Duodenal mucosa (tissue), 2 donors: ENCODE results near the gene GBP7.
A peak's percentile ranks its signal among the peaks of the same experiment; 100 is the strongest.

Experiments used
- H3K27ac ChIP-seq: one replicate; pipeline ENCODE4 v1.7.0; 2013; ENCODE audit warnings: low read depth, low read length
- H3K27me3 ChIP-seq, 2 donors: one replicate each; pipeline ENCODE4 v1.7.0; 2013; ENCODE audit warnings: low read length in 2 of 2, control low read depth in 1 of 2; ENCODE audit not compliant: insufficient read depth in 2 of 2, control insufficient read depth in 1 of 2
- H3K36me3 ChIP-seq, 2 donors: one replicate each; pipeline ENCODE4 v1.7.0; 2013; ENCODE audit warnings: low read length in 2 of 2, control low read depth in 1 of 2; ENCODE audit not compliant: insufficient read depth in 2 of 2, control insufficient read depth in 1 of 2
- H3K4me1 ChIP-seq, 2 donors: one replicate each; pipeline ENCODE4 v1.7.0; 2013; ENCODE audit warnings: low read length in 2 of 2, control low read depth in 1 of 2; ENCODE audit not compliant: insufficient read depth in 2 of 2, control insufficient read depth in 1 of 2
- H3K4me3 ChIP-seq, 2 donors: one replicate each; pipeline ENCODE4 v1.7.0; 2013; ENCODE audit warnings: low read length in 2 of 2, low read depth in 1 of 2
- H3K9ac ChIP-seq, 2 donors: one replicate each; pipeline ENCODE4 v1.7.0; 2013; ENCODE audit warnings: low read length in 2 of 2, low read depth in 1 of 2
- H3K9me3 ChIP-seq, 2 donors: one replicate each; pipeline ENCODE4 v1.7.0; 2013; ENCODE audit warnings: low read length in 2 of 2, control low read depth in 1 of 2; ENCODE audit not compliant: control insufficient read depth in 1 of 2

Gene GBP7

DNA sequence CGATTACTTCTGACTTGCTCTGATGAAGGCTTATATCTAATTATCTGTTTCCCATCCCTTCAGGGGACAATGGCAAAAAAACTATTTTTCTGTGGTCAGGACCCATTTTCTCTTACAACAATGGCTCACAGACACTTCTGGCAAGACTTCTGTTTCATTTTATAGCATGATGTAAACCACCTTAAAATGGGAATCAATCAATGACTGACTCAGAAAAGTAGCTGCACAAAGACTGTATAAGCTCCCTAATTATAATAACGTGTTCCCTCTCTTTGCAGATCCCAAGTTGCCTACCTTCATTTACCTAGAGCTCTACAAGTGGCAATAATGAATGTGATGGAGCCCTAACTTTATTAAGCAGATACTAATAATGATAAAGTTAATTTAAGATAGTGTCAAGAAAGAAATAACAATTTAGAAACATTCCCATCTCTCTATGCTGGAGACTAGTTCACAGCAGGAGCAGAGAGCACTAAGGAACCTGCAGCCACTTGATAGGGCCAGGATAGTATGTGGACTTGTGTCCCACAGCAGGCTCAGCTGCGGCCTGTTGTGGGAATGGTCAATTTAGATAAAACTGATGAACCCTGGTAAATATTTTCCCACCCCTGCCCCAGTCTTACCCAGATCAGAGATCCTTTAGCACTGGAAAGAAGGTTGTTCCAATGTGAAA, 50.4 kb downstream of the GBP7 start:
- Histone ChIP-seq H3K36me3 (peaks cover 3 to 4% of the 10 kb centered on the region in 2 donors), H3K4me1 (peaks cover 20 to 34% of the 10 kb centered on the region in 2 donors), H3K4me3 (peak overlapping the region; percentile 64 to 80), H3K27ac (peak overlapping the region; percentile 61), H3K9me3 (no peaks in the 10 kb centered on the region), H3K27me3 (no peaks in the 10 kb centered on the region), H3K9ac (peak overlapping the region; percentile 45 to 85)

GRCh38 chr1:89121641-89122040, 54.2 kb downstream of the GBP7 start:
- no peaks in the 10 kb centered on the region for H3K9me3 ChIP-seq
- peaks cover 11 to 21% of the 10 kb centered on the region in 2 donors for H3K4me1 ChIP-seq
- no peak overlapping the region for H3K27ac ChIP-seq
- no peak overlapping the region for H3K9ac ChIP-seq
- H3K36me3 ChIP-seq: peaks cover 32% of the 10 kb centered on the region in 2 donors
- H3K27me3 ChIP-seq: no peaks in the 10 kb centered on the region
- H3K4me3 ChIP-seq: no peak overlapping the region

GRCh38 chr1:89114662-89115061, 61.1 kb downstream of the GBP7 start:
- Histone ChIP-seq H3K27me3 (no peaks in the 10 kb centered on the region), H3K36me3 (peaks cover 47 to 62% of the 10 kb centered on the region in 2 donors)

GRCh38 chr1:89112871-89113613, 62.8 kb downstream of the GBP7 start:
- Histone ChIP-seq H3K9me3 (no peaks in the 10 kb centered on the region), H3K27ac (no peak overlapping the region), H3K27me3 (no peaks in the 10 kb centered on the region), H3K4me3 (no peak overlapping the region), H3K36me3 (peaks cover 36 to 65% of the 10 kb centered on the region in 2 donors), H3K4me1 (no peaks in the 10 kb centered on the region), H3K9ac (no peak overlapping the region)

More at GRCh38 chr1:89114662-89115061, 61.1 kb downstream of the GBP7 start:
- Histone ChIP-seq H3K9me3 (no peaks in the 10 kb centered on the region), H3K4me1 (no peaks in the 10 kb centered on the region), H3K27ac (no peak overlapping the region), H3K9ac (no peak overlapping the region), H3K4me3 (no peak overlapping the region)

DNA sequence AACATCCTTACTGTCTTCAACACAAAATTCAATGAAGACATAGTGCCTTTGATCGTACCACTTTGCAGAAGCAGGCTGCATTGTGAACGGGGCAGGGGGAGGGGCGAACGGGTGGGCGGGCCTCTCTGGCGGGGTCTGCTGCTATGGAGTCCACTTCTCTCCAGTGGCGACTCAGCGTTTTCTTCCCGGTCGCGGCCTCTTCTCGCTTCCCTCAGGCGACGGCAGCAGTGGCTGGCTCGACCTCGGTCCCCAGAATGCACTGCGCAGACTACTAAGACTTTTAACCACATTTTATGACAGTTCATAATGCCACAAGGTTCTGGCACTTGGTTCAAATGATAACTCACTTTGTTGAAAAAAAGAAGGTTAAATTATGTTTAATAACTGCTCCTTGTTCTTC, 71.1 kb downstream of the GBP7 start:
- H3K27me3 ChIP-seq: no peaks in the 10 kb centered on the region
- no peaks in the 10 kb centered on the region for H3K9me3 ChIP-seq
- H3K4me3 ChIP-seq: no peak overlapping the region
- H3K27ac ChIP-seq: no peak overlapping the region
- H3K36me3 ChIP-seq: peaks cover 20 to 43% of the 10 kb centered on the region in 2 donors
- H3K4me1 ChIP-seq: no peaks in the 10 kb centered on the region
- H3K9ac ChIP-seq: no peak overlapping the region

GRCh38 chr1:89104147-89104546, 71.7 kb downstream of the GBP7 start:
- Histone ChIP-seq H3K4me3 (no peak overlapping the region), H3K27me3 (no peaks in the 10 kb centered on the region), H3K9ac (no peak overlapping the region), H3K4me1 (no peaks in the 10 kb centered on the region), H3K27ac (no peak overlapping the region), H3K36me3 (peaks cover 18 to 38% of the 10 kb centered on the region in 2 donors), H3K9me3 (no peaks in the 10 kb centered on the region)

DNA sequence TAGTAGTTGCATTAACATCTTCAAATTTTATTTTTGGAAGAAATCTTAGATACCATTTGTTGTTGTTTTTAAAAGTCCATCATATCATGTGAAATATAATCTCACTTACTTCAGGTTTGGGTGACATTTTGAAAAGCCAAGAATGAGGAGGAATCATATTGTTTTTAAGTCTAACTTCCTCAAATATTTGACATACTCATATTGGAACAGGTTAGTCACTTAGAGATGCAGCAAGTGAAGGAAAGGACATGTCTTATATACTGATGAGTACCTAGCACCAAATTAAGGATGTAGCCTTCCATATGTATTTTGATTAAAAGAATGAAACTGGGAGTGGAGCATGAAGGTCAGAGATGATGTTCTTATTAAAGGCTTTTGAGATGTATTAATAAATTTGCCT, 73.8 kb downstream of the GBP7 start:
- no peaks in the 10 kb centered on the region for H3K9me3 ChIP-seq
- no peak overlapping the region for H3K4me3 ChIP-seq
- H3K27me3 ChIP-seq: no peaks in the 10 kb centered on the region
- H3K9ac ChIP-seq: no peak overlapping the region
- peaks cover 8 to 18% of the 10 kb centered on the region in 2 donors for H3K36me3 ChIP-seq
- no peaks in the 10 kb centered on the region for H3K4me1 ChIP-seq
- no peak overlapping the region for H3K27ac ChIP-seq

DNA sequence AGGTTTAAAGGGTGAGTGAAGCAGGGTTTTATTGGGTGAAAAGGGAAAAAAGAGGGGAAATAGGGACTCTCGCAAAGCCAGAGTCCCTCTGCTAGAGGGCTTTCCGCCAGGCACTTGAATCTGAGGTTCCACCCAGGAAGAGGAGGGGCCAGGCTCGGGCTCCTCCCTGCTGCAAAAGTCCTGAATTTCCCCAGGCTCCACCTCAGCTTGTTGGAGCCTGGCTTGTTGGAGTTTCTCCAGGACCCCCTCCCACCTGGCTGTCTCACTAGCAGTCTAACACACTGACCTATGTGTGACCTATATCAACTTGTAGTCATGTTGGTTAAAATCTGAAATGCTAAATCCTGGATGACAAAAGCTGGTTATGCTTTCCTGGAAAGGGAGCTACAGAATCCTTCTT, 75.4 kb downstream of the GBP7 start:
- no peak overlapping the region for H3K9ac ChIP-seq
- H3K9me3 ChIP-seq: peaks cover 0 to 5% of the 10 kb centered on the region in 2 donors
- H3K36me3 ChIP-seq: peaks cover 4% of the 10 kb centered on the region in 2 donors
- H3K27ac ChIP-seq: no peak overlapping the region
- no peak overlapping the region for H3K4me3 ChIP-seq
- H3K4me1 ChIP-seq: no peaks in the 10 kb centered on the region
- no peaks in the 10 kb centered on the region for H3K27me3 ChIP-seq

GRCh38 chr1:89098857-89099256, 76.9 kb downstream of the GBP7 start:
- Histone ChIP-seq H3K27me3 (no peaks in the 10 kb centered on the region), H3K4me1 (no peaks in the 10 kb centered on the region), H3K9me3 (peaks cover 0 to 5% of the 10 kb centered on the region in 2 donors), H3K9ac (no peak overlapping the region), H3K27ac (no peak overlapping the region), H3K36me3 (no peaks in the 10 kb centered on the region), H3K4me3 (no peak overlapping the region)

- H3K4me1 ChIP-seq: no peaks in the 10 kb centered on the region
- H3K36me3 ChIP-seq: no peaks in the 10 kb centered on the region
- H3K27ac ChIP-seq: no peak overlapping the region
- no peak overlapping the region for H3K4me3 ChIP-seq
- no peaks in the 10 kb centered on the region for H3K27me3 ChIP-seq
- H3K9me3 ChIP-seq: peaks cover 0 to 5% of the 10 kb centered on the region in 2 donors
- no peak overlapping the region for H3K9ac ChIP-seq
Measured at GRCh38 chr1:89095737-89096136, 80.1 kb downstream of the GBP7 start.
